Liver (tissue), 9 donors: Measurements from ENCODE around the gene TLE7. TPM values are rescaled to one million over a fixed set of nuclear protein-coding genes. Genes with fewer than 3 reads are reported as not detected.

Experiments
- DNase-seq: peaks from one replicate; pipeline ENCODE4 v3.0.0-alpha.2; 2017; ENCODE audit warnings: low spot score
- H3K27ac ChIP-seq, 2 donors: one replicate each; pipeline ENCODE4 v1.7.0; 2013; ENCODE audit warnings: inconsistent platforms in 2 of 2, low read length in 2 of 2, control low read depth in 1 of 2, low read depth in 1 of 2, mild to moderate bottlenecking in 1 of 2
- H3K27me3 ChIP-seq, 4 donors: one replicate each; pipeline versions ENCODE4 v1.6.1 to v1.7.0; 2013; ENCODE audit warnings: low read length in 3 of 4, inconsistent platforms in 1 of 4, mild to moderate bottlenecking in 1 of 4, moderate library complexity in 1 of 4; ENCODE audit not compliant: control insufficient read depth in 4 of 4, insufficient read depth in 4 of 4
- H3K36me3 ChIP-seq, 4 donors: one replicate each; pipeline versions ENCODE4 v1.6.1 to v1.7.0; 2013; ENCODE audit warnings: low read length in 3 of 4, mild to moderate bottlenecking in 3 of 4, low read depth in 1 of 4, moderate library complexity in 1 of 4; ENCODE audit not compliant: control insufficient read depth in 4 of 4, insufficient read depth in 3 of 4
- H3K4me1 ChIP-seq, 4 donors: one replicate each; pipeline versions ENCODE4 v1.6.1 to v1.7.0; 2013; ENCODE audit warnings: low read length in 3 of 4, mild to moderate bottlenecking in 3 of 4, moderate library complexity in 1 of 4; ENCODE audit not compliant: control insufficient read depth in 4 of 4, insufficient read depth in 4 of 4
- H3K4me3 ChIP-seq, 3 donors: one replicate each; pipeline versions ENCODE4 v1.6.1 to v1.7.0; 2013; ENCODE audit warnings: low read length in 3 of 3, control low read depth in 1 of 3, low read depth in 1 of 3, mild to moderate bottlenecking in 1 of 3
- H3K9ac ChIP-seq, 2 donors: one replicate each; pipeline ENCODE4 v1.7.0; 2013; ENCODE audit warnings: low read length in 2 of 2, mild to moderate bottlenecking in 2 of 2, moderate library complexity in 2 of 2, control low read depth in 1 of 2, low read depth in 1 of 2
- H3K9me3 ChIP-seq, 4 donors: one replicate each; pipeline versions ENCODE4 v1.6.1 to v1.7.0; 2013; ENCODE audit warnings: low read length in 3 of 4; ENCODE audit not compliant: control insufficient read depth in 4 of 4
- EGR1 ChIP-seq, 2 donors: IDR thresholded peaks; 2 replicates each; pipeline ENCODE4 v1.6.1; 2016 to 2018; ENCODE audit warnings: antibody characterized with exemption in 2 of 2, low read depth in 2 of 2
- FOXA1 ChIP-seq: IDR thresholded peaks from 2 replicates; pipeline ENCODE4 v1.6.1; 2016; ENCODE audit warnings: antibody characterized with exemption
- FOXA2 ChIP-seq: IDR thresholded peaks from 2 replicates; pipeline ENCODE4 v1.6.1; 2016; ENCODE audit warnings: antibody characterized with exemption
- GABPA ChIP-seq, 2 donors: IDR thresholded peaks in 1 of 2; conservative IDR thresholded peaks in 1 of 2; 2 replicates each; pipeline ENCODE4 v1.6.1; 2016; ENCODE audit warnings: antibody characterized with exemption in 2 of 2, mild to moderate bottlenecking in 1 of 2, moderate library complexity in 1 of 2
- HNF4A ChIP-seq, 2 donors: conservative IDR thresholded peaks; 2 replicates each; pipeline ENCODE4 v1.6.1; 2016; ENCODE audit warnings: antibody characterized with exemption in 2 of 2, mild to moderate bottlenecking in 2 of 2
- HNF4G ChIP-seq: IDR thresholded peaks from 2 replicates; pipeline ENCODE4 v1.6.1; 2016; ENCODE audit warnings: antibody characterized with exemption
- JUND ChIP-seq, 2 donors: IDR thresholded peaks; 2 replicates each; pipeline ENCODE4 v1.6.1; 2016; ENCODE audit warnings: antibody characterized with exemption in 2 of 2
- NR2F2 ChIP-seq: IDR thresholded peaks from 2 replicates; pipeline ENCODE4 v1.6.1; 2016; ENCODE audit warnings: antibody characterized with exemption
- RAD21 ChIP-seq, 2 donors: IDR thresholded peaks; 2 replicates each; pipeline ENCODE4 v1.6.1; 2016; ENCODE audit warnings: antibody characterized with exemption in 2 of 2, mild to moderate bottlenecking in 2 of 2
- SP1 ChIP-seq: IDR thresholded peaks from 2 replicates; pipeline ENCODE4 v1.6.1; 2018; ENCODE audit warnings: antibody characterized with exemption, mild to moderate bottlenecking
- TAF1 ChIP-seq: conservative IDR thresholded peaks from 2 replicates; pipeline ENCODE4 v1.6.1; 2016; ENCODE audit warnings: antibody characterized with exemption, mild to moderate bottlenecking
- YY1 ChIP-seq: IDR thresholded peaks from 2 replicates; pipeline ENCODE4 v1.6.1; 2016; ENCODE audit warnings: antibody characterized with exemption, mild to moderate bottlenecking
- ZBTB33 ChIP-seq: IDR thresholded peaks from 2 replicates; pipeline ENCODE4 v1.6.1; 2016; ENCODE audit warnings: antibody characterized with exemption
- WGBS: extraction: QIAGEN DNeasy Blood & Tissue Kit; methylation state at CpG from one replicate; pipeline ENCODE4 v1.1.7; 2013; 5-methylcytosine and 5-hydroxymethylcytosine counted together
- polyA plus RNA-seq, 2 donors: library from polyadenylated mRNA; stranded (reverse) in 1 of 2; unstranded in 1 of 2; fragments of 200-250 nt in 1 of 2; fragments of >200 nt in 1 of 2; fragmentation: Nextera tagmentation in 1 of 2; extraction: Ambion mirVana in 1 of 2; gene quantifications; one replicate each; pipeline versions ENCODE4 v1.2.1 to v1.2.3, GENCODE V29; 2013 to 2015
- total RNA-seq, 2 donors: library from RNA; depleted of rRNA; stranded (reverse); fragments of >200 nt; gene quantifications; one replicate each; pipeline ENCODE4 v1.2.3, GENCODE V29; 2014
- TF ChIP-seq, protein P1 (sequence below): IDR thresholded peaks from 2 replicates; pipeline ENCODE4 v1.6.1; 2016; ENCODE audit warnings: antibody characterized with exemption, mild to moderate bottlenecking
- TF ChIP-seq, protein P2 (sequence below): IDR thresholded peaks from 2 replicates; pipeline ENCODE4 v1.6.1; 2016; ENCODE audit warnings: antibody characterized with exemption
- TF ChIP-seq, protein P3 (sequence below): fragments of 150-350 bp; IDR thresholded peaks from 2 replicates; pipeline ENCODE4 v1.5.1; 2017; ENCODE audit warnings: improper control_type of control experiment, low read depth, low read length; ENCODE audit not compliant: missing input control
- TF ChIP-seq, protein P4 (sequence below): IDR thresholded peaks from 2 replicates; pipeline ENCODE4 v1.6.1; 2016; ENCODE audit warnings: antibody characterized with exemption
- donor health status: healthy.
- donor health status: healthy.
- donor health status: healthy.
- donor health status: healthy.
- donor health status: healthy.

TLE7 gene
- total and polyA plus RNA-seq, 4 donors = not detected

- TF ChIP-seq, protein P1, sequence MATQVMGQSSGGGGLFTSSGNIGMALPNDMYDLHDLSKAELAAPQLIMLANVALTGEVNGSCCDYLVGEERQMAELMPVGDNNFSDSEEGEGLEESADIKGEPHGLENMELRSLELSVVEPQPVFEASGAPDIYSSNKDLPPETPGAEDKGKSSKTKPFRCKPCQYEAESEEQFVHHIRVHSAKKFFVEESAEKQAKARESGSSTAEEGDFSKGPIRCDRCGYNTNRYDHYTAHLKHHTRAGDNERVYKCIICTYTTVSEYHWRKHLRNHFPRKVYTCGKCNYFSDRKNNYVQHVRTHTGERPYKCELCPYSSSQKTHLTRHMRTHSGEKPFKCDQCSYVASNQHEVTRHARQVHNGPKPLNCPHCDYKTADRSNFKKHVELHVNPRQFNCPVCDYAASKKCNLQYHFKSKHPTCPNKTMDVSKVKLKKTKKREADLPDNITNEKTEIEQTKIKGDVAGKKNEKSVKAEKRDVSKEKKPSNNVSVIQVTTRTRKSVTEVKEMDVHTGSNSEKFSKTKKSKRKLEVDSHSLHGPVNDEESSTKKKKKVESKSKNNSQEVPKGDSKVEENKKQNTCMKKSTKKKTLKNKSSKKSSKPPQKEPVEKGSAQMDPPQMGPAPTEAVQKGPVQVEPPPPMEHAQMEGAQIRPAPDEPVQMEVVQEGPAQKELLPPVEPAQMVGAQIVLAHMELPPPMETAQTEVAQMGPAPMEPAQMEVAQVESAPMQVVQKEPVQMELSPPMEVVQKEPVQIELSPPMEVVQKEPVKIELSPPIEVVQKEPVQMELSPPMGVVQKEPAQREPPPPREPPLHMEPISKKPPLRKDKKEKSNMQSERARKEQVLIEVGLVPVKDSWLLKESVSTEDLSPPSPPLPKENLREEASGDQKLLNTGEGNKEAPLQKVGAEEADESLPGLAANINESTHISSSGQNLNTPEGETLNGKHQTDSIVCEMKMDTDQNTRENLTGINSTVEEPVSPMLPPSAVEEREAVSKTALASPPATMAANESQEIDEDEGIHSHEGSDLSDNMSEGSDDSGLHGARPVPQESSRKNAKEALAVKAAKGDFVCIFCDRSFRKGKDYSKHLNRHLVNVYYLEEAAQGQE = no peak
- no peak for TF ChIP-seq FOXA2
- TF ChIP-seq ZBTB33 = no peak
- TF ChIP-seq, protein P2, sequence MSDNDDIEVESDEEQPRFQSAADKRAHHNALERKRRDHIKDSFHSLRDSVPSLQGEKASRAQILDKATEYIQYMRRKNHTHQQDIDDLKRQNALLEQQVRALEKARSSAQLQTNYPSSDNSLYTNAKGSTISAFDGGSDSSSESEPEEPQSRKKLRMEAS = no peak
- TF ChIP-seq FOXA1 = no peak
- TF ChIP-seq GABPA (IDR thresholded peaks at IDR 0.05 in 1 of 2, conservative IDR thresholded peaks at IDR 0.05 in 1 of 2) = no peak
- no peak for TF ChIP-seq HNF4G
- no peak for TF ChIP-seq SP1
- no peak for TF ChIP-seq HNF4A (conservative IDR thresholded peaks at IDR 0.05)
- TF ChIP-seq EGR1 (IDR thresholded peaks at IDR 0.05; ENCODE audit: low read depth in 2 of 2) = no peak
- no peak for TF ChIP-seq YY1
- TF ChIP-seq TAF1 = no peak
- TF ChIP-seq, protein P3, sequence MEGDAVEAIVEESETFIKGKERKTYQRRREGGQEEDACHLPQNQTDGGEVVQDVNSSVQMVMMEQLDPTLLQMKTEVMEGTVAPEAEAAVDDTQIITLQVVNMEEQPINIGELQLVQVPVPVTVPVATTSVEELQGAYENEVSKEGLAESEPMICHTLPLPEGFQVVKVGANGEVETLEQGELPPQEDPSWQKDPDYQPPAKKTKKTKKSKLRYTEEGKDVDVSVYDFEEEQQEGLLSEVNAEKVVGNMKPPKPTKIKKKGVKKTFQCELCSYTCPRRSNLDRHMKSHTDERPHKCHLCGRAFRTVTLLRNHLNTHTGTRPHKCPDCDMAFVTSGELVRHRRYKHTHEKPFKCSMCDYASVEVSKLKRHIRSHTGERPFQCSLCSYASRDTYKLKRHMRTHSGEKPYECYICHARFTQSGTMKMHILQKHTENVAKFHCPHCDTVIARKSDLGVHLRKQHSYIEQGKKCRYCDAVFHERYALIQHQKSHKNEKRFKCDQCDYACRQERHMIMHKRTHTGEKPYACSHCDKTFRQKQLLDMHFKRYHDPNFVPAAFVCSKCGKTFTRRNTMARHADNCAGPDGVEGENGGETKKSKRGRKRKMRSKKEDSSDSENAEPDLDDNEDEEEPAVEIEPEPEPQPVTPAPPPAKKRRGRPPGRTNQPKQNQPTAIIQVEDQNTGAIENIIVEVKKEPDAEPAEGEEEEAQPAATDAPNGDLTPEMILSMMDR = no peak
- no peak for TF ChIP-seq NR2F2
- TF ChIP-seq, protein P4, sequence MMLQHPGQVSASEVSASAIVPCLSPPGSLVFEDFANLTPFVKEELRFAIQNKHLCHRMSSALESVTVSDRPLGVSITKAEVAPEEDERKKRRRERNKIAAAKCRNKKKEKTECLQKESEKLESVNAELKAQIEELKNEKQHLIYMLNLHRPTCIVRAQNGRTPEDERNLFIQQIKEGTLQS = no peak
- no peak for TF ChIP-seq RAD21 (IDR thresholded peaks at IDR 0.05)
- no peak for TF ChIP-seq JUND (IDR thresholded peaks at IDR 0.05)
- no peaks in the 10 kb centered on the region for H3K36me3 ChIP-seq
- 54% methylated on average over 6 of the region's 6 CpGs for WGBS
- no peaks in the 10 kb centered on the region for H3K27me3 ChIP-seq
- no peak overlapping the region for H3K9ac ChIP-seq
- no peak overlapping the region for H3K27ac ChIP-seq
- H3K4me1 ChIP-seq = no peaks in the 10 kb centered on the region
- H3K4me3 ChIP-seq = no peak overlapping the region
- H3K9me3 ChIP-seq = no peaks in the 10 kb centered on the region
- no peak for DNase-seq
These were observed 61.0 kb downstream of the TLE7 start for GRCh38 chr16:71380831-71381230.

Other genes starting within 250 kb of the TLE7 start
- gene HYDIN, start 211.3 kb downstream of the TLE7 start, total RNA-seq = 1 to 10 TPM in 1 of 2 donors, under 1 TPM in 1; 0.37 to 3.0 TPM
- gene HYDIN, start 211.3 kb downstream of the TLE7 start, polyA plus RNA-seq = under 1 TPM; 0.14 to 0.82 TPM
- gene CMTR2, start 152.7 kb downstream of the TLE7 start, total RNA-seq = 10 to 100 TPM; 19.6 to 28.0 TPM
- 10 to 100 TPM in 1 of 2 donors, 1 to 10 TPM in 1; 6.8 to 10.4 TPM for gene CMTR2, start 152.7 kb downstream of the TLE7 start, polyA plus RNA-seq
- not detected for gene CALB2, start 83.3 kb downstream of the TLE7 start, total RNA-seq
- not detected for gene CALB2, start 83.3 kb downstream of the TLE7 start, polyA plus RNA-seq
- 1 to 10 TPM; 4.0 to 6.1 TPM for gene ZNF23, start 20.2 kb upstream of the TLE7 start, total RNA-seq
- gene ZNF23, start 20.2 kb upstream of the TLE7 start, polyA plus RNA-seq = 1 to 10 TPM; 1.5 to 2.3 TPM
- gene ZNF19, start 47.3 kb upstream of the TLE7 start, total RNA-seq = 1 to 10 TPM; 2.1 to 2.7 TPM
- gene ZNF19, start 47.3 kb upstream of the TLE7 start, polyA plus RNA-seq = 1 to 10 TPM in 1 of 2 donors, under 1 TPM in 1; 0.73 to 1.7 TPM
- 10 to 100 TPM in 1 of 2 donors, under 1 TPM in 1; 0.09 to 14.3 TPM for gene CHST4, start 84.4 kb upstream of the TLE7 start, total RNA-seq
- 10 to 100 TPM in 1 of 2 donors, 1 to 10 TPM in 1; 3.8 to 10.5 TPM for gene CHST4, start 84.4 kb upstream of the TLE7 start, polyA plus RNA-seq
- 100 to 1,000 TPM in 1 of 2 donors, 10 to 100 TPM in 1; 10.6 to 484 TPM for gene TAT, start 135.0 kb upstream of the TLE7 start, total RNA-seq
- 100 to 1,000 TPM; 382 to 540 TPM for gene TAT, start 135.0 kb upstream of the TLE7 start, polyA plus RNA-seq
- gene MARVELD3, start 184.1 kb upstream of the TLE7 start, total RNA-seq = 1 to 10 TPM; 4.9 TPM
- 1 to 10 TPM; 1.8 to 3.3 TPM for gene MARVELD3, start 184.1 kb upstream of the TLE7 start, polyA plus RNA-seq